Activated naive CD8-positive, alpha-beta T cell (primary cell): ENCODE data around the gene AGER.

Experiments
- H3K27ac Mint-ChIP-seq: one replicate; pipeline ENCODE4 v1.8.0; 2021; ENCODE audit warnings: mixed read lengths
- H3K27me3 Mint-ChIP-seq: one replicate; pipeline ENCODE4 v1.8.0; 2021; ENCODE audit warnings: mixed read lengths
- H3K36me3 Mint-ChIP-seq: one replicate; pipeline ENCODE4 v1.8.0; 2021; ENCODE audit warnings: mixed read lengths
- H3K4me1 Mint-ChIP-seq: one replicate; pipeline ENCODE4 v1.8.0; 2021; ENCODE audit warnings: low read depth, mixed read lengths
- H3K4me3 Mint-ChIP-seq: one replicate; pipeline ENCODE4 v1.8.0; 2021; ENCODE audit warnings: mild to moderate bottlenecking, mixed read lengths
- H3K9me3 Mint-ChIP-seq: one replicate; pipeline ENCODE4 v1.8.0; 2021; ENCODE audit warnings: low read depth, mixed read lengths

Gene AGER

GRCh38 chr6:32183030-32183429 is 1.0 kb downstream of the AGER start:
- Mint-ChIP-seq H3K9me3 (no peaks in the 10 kb centered on the region), H3K4me1 (peaks cover 59% of the 10 kb centered on the region), H3K4me3 (no peak overlapping the region), H3K36me3 (peaks cover 13% of the 10 kb centered on the region), H3K27ac (peak overlapping the region; percentile 50), H3K27me3 (no peaks in the 10 kb centered on the region)

GRCh38 chr6:32182555-32182981 is 1.5 kb downstream of the AGER start:
- Mint-ChIP-seq H3K27me3 (no peaks in the 10 kb centered on the region), H3K4me1 (peaks cover 56% of the 10 kb centered on the region), H3K9me3 (no peaks in the 10 kb centered on the region), H3K4me3 (no peak overlapping the region), H3K36me3 (peaks cover 12% of the 10 kb centered on the region), H3K27ac (peak overlapping the region; percentile 50)

GRCh38 chr6:32181915-32182529 is 2.0 kb downstream of the AGER start:
- Mint-ChIP-seq H3K36me3 (peaks cover 8% of the 10 kb centered on the region), H3K27ac (peak overlapping the region; percentile 77), H3K4me1 (peaks cover 56% of the 10 kb centered on the region), H3K4me3 (no peak overlapping the region), H3K27me3 (no peaks in the 10 kb centered on the region), H3K9me3 (no peaks in the 10 kb centered on the region)

GRCh38 chr6:32181148-32181702 is 2.8 kb downstream of the AGER start:
- no peaks in the 10 kb centered on the region for H3K27me3 Mint-ChIP-seq
- no peak overlapping the region for H3K4me3 Mint-ChIP-seq
- H3K27ac Mint-ChIP-seq, result peak overlapping the region; percentile 77
- peaks cover 8% of the 10 kb centered on the region for H3K36me3 Mint-ChIP-seq
- H3K9me3 Mint-ChIP-seq, result no peaks in the 10 kb centered on the region
- peaks cover 56% of the 10 kb centered on the region for H3K4me1 Mint-ChIP-seq

- peaks cover 4% of the 10 kb centered on the region for H3K36me3 Mint-ChIP-seq
- H3K9me3 Mint-ChIP-seq, result no peaks in the 10 kb centered on the region
- peaks cover 52% of the 10 kb centered on the region for H3K4me1 Mint-ChIP-seq
- peak overlapping the region; percentile 91 for H3K4me3 Mint-ChIP-seq
- no peaks in the 10 kb centered on the region for H3K27me3 Mint-ChIP-seq
- H3K27ac Mint-ChIP-seq, result peak overlapping the region; percentile 90
Measured at GRCh38 chr6:32179766-32180405, 4.2 kb downstream of the AGER start.

- Mint-ChIP-seq H3K27ac (peak overlapping the region; percentile 90), H3K36me3 (peaks cover 4% of the 10 kb centered on the region), H3K4me1 (peaks cover 62% of the 10 kb centered on the region), H3K9me3 (no peaks in the 10 kb centered on the region), H3K27me3 (no peaks in the 10 kb centered on the region), H3K4me3 (peak overlapping the region; percentile 91)
Measured at GRCh38 chr6:32178547-32179440, 5.3 kb downstream of the AGER start.

GRCh38 chr6:32177788-32178546 is 6.1 kb downstream of the AGER start, which contains the start of gene RNF5:
TSS of gene RNF5 (plus strand) at chr6:32178405. CDS start at chr6:32178512, 107 bp downstream.
- H3K4me3 Mint-ChIP-seq, result peak within 1 kb of the TSS; percentile 91
- H3K27ac Mint-ChIP-seq, result peak within 1 kb of the TSS; percentile 90
- no peaks in the 10 kb centered on the region for H3K9me3 Mint-ChIP-seq
- H3K4me1 Mint-ChIP-seq, result peaks cover 71% of the 10 kb centered on the region
- no peaks in the 10 kb centered on the region for H3K27me3 Mint-ChIP-seq
- H3K36me3 Mint-ChIP-seq, result peaks cover 4% of the 10 kb centered on the region

GRCh38 chr6:32177183-32177787 is 6.8 kb downstream of the AGER start:
- peaks cover 4% of the 10 kb centered on the region for H3K36me3 Mint-ChIP-seq

GRCh38 chr6:32176476-32177182 is 7.4 kb downstream of the AGER start:
- Mint-ChIP-seq H3K27ac (peak overlapping the region; percentile 90), H3K4me3 (peak overlapping the region; percentile 91), H3K36me3 (peaks cover 4% of the 10 kb centered on the region), H3K9me3 (no peaks in the 10 kb centered on the region), H3K4me1 (peaks cover 73% of the 10 kb centered on the region), H3K27me3 (no peaks in the 10 kb centered on the region)

More at GRCh38 chr6:32177183-32177787, 6.8 kb downstream of the AGER start:
- Mint-ChIP-seq H3K27ac (peak overlapping the region; percentile 90), H3K27me3 (no peaks in the 10 kb centered on the region), H3K4me3 (peak overlapping the region; percentile 91), H3K4me1 (peaks cover 73% of the 10 kb centered on the region), H3K9me3 (no peaks in the 10 kb centered on the region)

GRCh38 chr6:32175711-32176475 is 8.2 kb downstream of the AGER start, which contains the start of gene AGPAT1:
TSS of gene AGPAT1 (minus strand) at chr6:32176084. CDS start at chr6:32171496, 4,588 bp downstream.
- H3K27ac Mint-ChIP-seq, result peak within 1 kb of the TSS; percentile 90
- H3K9me3 Mint-ChIP-seq, result no peaks in the 10 kb centered on the region
- H3K4me1 Mint-ChIP-seq, result peaks cover 73% of the 10 kb centered on the region
- H3K27me3 Mint-ChIP-seq, result no peaks in the 10 kb centered on the region
- H3K36me3 Mint-ChIP-seq, result peaks cover 6% of the 10 kb centered on the region
- H3K4me3 Mint-ChIP-seq, result peak within 1 kb of the TSS; percentile 91

- peaks cover 67% of the 10 kb centered on the region for H3K4me1 Mint-ChIP-seq
- peaks cover 3% of the 10 kb centered on the region for H3K36me3 Mint-ChIP-seq
- no peaks in the 10 kb centered on the region for H3K9me3 Mint-ChIP-seq
- H3K4me3 Mint-ChIP-seq, result peak overlapping the region; percentile 91
- H3K27ac Mint-ChIP-seq, result peak overlapping the region; percentile 78
- no peaks in the 10 kb centered on the region for H3K27me3 Mint-ChIP-seq
Measured at GRCh38 chr6:32175322-32175710, 8.7 kb downstream of the AGER start.

- H3K4me1 Mint-ChIP-seq, result peaks cover 59% of the 10 kb centered on the region
- no peaks in the 10 kb centered on the region for H3K27me3 Mint-ChIP-seq
- peaks cover 3% of the 10 kb centered on the region for H3K36me3 Mint-ChIP-seq
- H3K9me3 Mint-ChIP-seq, result no peaks in the 10 kb centered on the region
- peak overlapping the region; percentile 91 for H3K4me3 Mint-ChIP-seq
- peak overlapping the region; percentile 83 for H3K27ac Mint-ChIP-seq
Measured at GRCh38 chr6:32174416-32174815, 9.6 kb downstream of the AGER start.
